Thyroid gland (tissue), 4 donors: ENCODE results near the gene PNPLA5.

Experiments used
- CTCF ChIP-seq, 6 experiments: fragments of 200-600 bp in 3 of 6; fragments of 450-650 bp in 3 of 6; sonication (generic) in 3 of 6; IDR thresholded peaks; one replicate each; pipeline ENCODE4 v1.5.1; 2016 to 2019; ENCODE audit warnings: antibody characterized with exemption in 6 of 6, mild to moderate bottlenecking in 2 of 6, inconsistent platforms in 1 of 6, moderate library complexity in 1 of 6
- POLR2A ChIP-seq, 2 donors: fragments of 450-650 bp; IDR thresholded peaks; one replicate each; pipeline ENCODE4 v1.6.1; 2017; ENCODE audit warnings: antibody characterized with exemption in 2 of 2, mild to moderate bottlenecking in 2 of 2, moderate library complexity in 1 of 2

GRCh38 chr22:43849731-43850130, 42.1 kb downstream of the PNPLA5 start:
- TF ChIP-seq POLR2A (IDR thresholded peaks at IDR 0.05) = no peak
- TF ChIP-seq CTCF (IDR thresholded peaks at IDR 0.05) = no peak
